Measurements from ENCODE around the gene CDC23. TPM values are rescaled to one million over a fixed set of nuclear protein-coding genes. Genes with fewer than 3 reads are reported as not detected.
A peak's percentile ranks its signal among the peaks of the same experiment; 100 is the strongest.

Gene CDC23
- total and polyA plus RNA-seq, 10 of the 15 experiments (the other 5 are each of a cell fraction or from before 2014, with no cell fraction given) = 37.1 to 66.1 (median 48.6) TPM

GRCh38 chr5:138182808-138183207 is 30.3 kb downstream of the CDC23 start:
- H3K27ac ChIP-seq (ENCODE audit: control insufficient read depth, insufficient read depth) = no peak overlapping the region
- DNase-seq (ENCODE audit: low read depth, low spot score) (no peak), ATAC-seq (no peak), FAIRE-seq (no peak)
- H3K9ac ChIP-seq (ENCODE audit: control insufficient read depth, insufficient read depth, low read length) = no peak overlapping the region
- TF ChIP-seq MYB (IDR thresholded peaks at IDR 0.05; ENCODE audit: borderline replicate concordance, low read depth, low read length) (no peak), PKNOX1 (IDR thresholded peaks at IDR 0.05) (no peak)
- ChIA-PET SMC1A (ENCODE audit: uncharacterized antibody, unreplicated experiment) (no interaction called here), RAD21 (ENCODE audit: unreplicated experiment) (no interaction called here), CTCF (interaction anchor here (0.5 kb wide), 1 partner anchor 99 kb away, joined by 3 read pairs; no protein-coding TSS in a partner anchor), POLR2A (no interaction called here)
- intact Hi-C loops (cut with micrococcal nuclease; ENCODE audit: unreplicated experiment) = no loop called here
- no peak overlapping the region for H3K4me2 ChIP-seq (ENCODE audit: control insufficient read depth, insufficient read depth)
- 100% methylated on average over 3 of the region's 6 CpGs for WGBS (ENCODE audit: insufficient coverage, insufficient replicate concordance, low lambda C conversion rate, missing lambda C conversion rate)
- BruUV-seq (replicated peaks) = no TSS peak
- in situ Hi-C loops (cut with MboI) = loop anchor here (10.0 to 25.0 kb wide), 2 partner anchors 232 to 329 kb away; no protein-coding TSS in a partner anchor
- H3K4me3 ChIP-seq = no peak overlapping the region
- H3K27me3 ChIP-seq (replicated peaks in 1 of 2; ENCODE audit: control insufficient read depth in 2 of 2, insufficient read depth in 2 of 2, low read length in 1 of 2) = no peaks in the 10 kb centered on the region
- H3K36me3 ChIP-seq (ENCODE audit: control insufficient read depth in 2 of 2, insufficient read depth in 2 of 2, low read length in 1 of 2) = peaks cover 31 to 43% of the 10 kb centered on the region in 2 experiments
- no peaks in the 10 kb centered on the region for H4K20me1 ChIP-seq (ENCODE audit: control insufficient read depth, insufficient read depth)
- H3K79me2 ChIP-seq (ENCODE audit: control insufficient read depth, insufficient read depth, low read length) = peaks cover 28% of the 10 kb centered on the region
- H2AFZ ChIP-seq (ENCODE audit: control insufficient read depth, low read depth, low read length) = no peak overlapping the region
- no peaks in the 10 kb centered on the region for H3K9me3 ChIP-seq (replicated peaks; ENCODE audit: control insufficient read depth, insufficient read depth, low read length)
- H3K4me1 ChIP-seq (ENCODE audit: control insufficient read depth, insufficient read depth, low read length) = peaks cover 12% of the 10 kb centered on the region

GRCh38 chr5:138180841-138181240 is 32.3 kb downstream of the CDC23 start:
- H3K4me1 ChIP-seq (ENCODE audit: control insufficient read depth, insufficient read depth, low read length) = peaks cover 10% of the 10 kb centered on the region
- ChIA-PET CTCF (interaction anchor here (0.6 to 6.5 kb wide), 20 partner anchors 9 to 1364 kb away, joined by 3 to 46 read pairs (median 4); partner anchors contain the start of genes CDC25C, EGR1 and KDM3B), POLR2A (no interaction called here), SMC1A (ENCODE audit: uncharacterized antibody, unreplicated experiment) (interaction anchor here (0.7 to 3.6 kb wide), 7 partner anchors 16 to 385 kb away, joined by 3 to 20 read pairs (median 3); no protein-coding TSS in a partner anchor), RAD21 (ENCODE audit: unreplicated experiment) (interaction anchor here (0.9 to 1.6 kb wide), 6 partner anchors 14 to 367 kb away, joined by 3 to 5 read pairs (median 4); no protein-coding TSS in a partner anchor)
- H3K9ac ChIP-seq (ENCODE audit: control insufficient read depth, insufficient read depth, low read length) = no peak overlapping the region; the same call in 1 of the 2 replicates
- intact Hi-C loops (cut with micrococcal nuclease; ENCODE audit: unreplicated experiment) (loop anchor here (1.0 kb wide), 5 partner anchors 102 to 367 kb away; no protein-coding TSS in a partner anchor), in situ Hi-C loops (cut with MboI) (loop anchor here (10.0 to 25.0 kb wide), 2 partner anchors 234 to 331 kb away; no protein-coding TSS in a partner anchor)
- peaks cover 34% of the 10 kb centered on the region for H3K79me2 ChIP-seq (ENCODE audit: control insufficient read depth, insufficient read depth, low read length)
- no peaks in the 10 kb centered on the region for H3K27me3 ChIP-seq (replicated peaks in 1 of 2; ENCODE audit: control insufficient read depth in 2 of 2, insufficient read depth in 2 of 2, low read length in 1 of 2)
- H4K20me1 ChIP-seq (ENCODE audit: control insufficient read depth, insufficient read depth) = no peaks in the 10 kb centered on the region
- no peak for FAIRE-seq
- TF ChIP-seq LARP7 (IDR thresholded peaks at IDR 0.05) = no peak
- TF ChIP-seq PML (IDR thresholded peaks at IDR 0.05; ENCODE audit: low read length) = no peak
- H3K4me2 ChIP-seq (ENCODE audit: control insufficient read depth, insufficient read depth) = no peak overlapping the region; the same call in 1 of the 2 replicates
- no peak for DNase-seq (ENCODE audit: low read depth, low spot score)
- no peak for ATAC-seq
- H3K4me3 ChIP-seq = 0 out of 2 replicates have a peak overlapping the region, but pooled peaks have one; percentile 87
- WGBS (ENCODE audit: insufficient coverage, insufficient replicate concordance, low lambda C conversion rate, missing lambda C conversion rate) = 83% methylated on average over 5 of the region's 5 CpGs
- peaks cover 29 to 30% of the 10 kb centered on the region in 2 experiments for H3K36me3 ChIP-seq (ENCODE audit: control insufficient read depth in 2 of 2, insufficient read depth in 2 of 2, low read length in 1 of 2)
- H2AFZ ChIP-seq (ENCODE audit: control insufficient read depth, low read depth, low read length) = no peak overlapping the region
- BruUV-seq (replicated peaks) = no TSS peak
- H3K9me3 ChIP-seq (replicated peaks; ENCODE audit: control insufficient read depth, insufficient read depth, low read length) = no peaks in the 10 kb centered on the region
- H3K27ac ChIP-seq (ENCODE audit: control insufficient read depth, insufficient read depth) = no peak overlapping the region
